ENCODE results near the gene DCP1B. TPM values are rescaled to one million over a fixed set of nuclear protein-coding genes. Genes with fewer than 3 reads are reported as not detected.

Gene DCP1B
- polyA plus RNA-seq, 2 of the 4 experiments (the other 2 are of a cell fraction) = 7.7 to 19.2 TPM

- H3K4me1 ChIP-seq = no peaks in the 10 kb centered on the region
- no peak overlapping the region for H3K4me2 ChIP-seq
- CTCF ChIA-PET = interaction anchor here (1.5 to 1.7 kb wide), 3 partner anchors 10 to 19 kb away, joined by 4 to 6 read pairs (median 5); no protein-coding TSS in a partner anchor
- POLR2A ChIA-PET = no interaction called here
- H3K4me3 ChIP-seq = no peak overlapping the region
- no peaks in the 10 kb centered on the region; the same call in 2 of the 3 replicates for H3K9me3 ChIP-seq
- ATAC-seq (no peak), FAIRE-seq (no peak), DNase-seq (ENCODE audit: low read depth in 1 of 2, low spot score in 1 of 2) (no peak)
- H3K27ac ChIP-seq = no peak overlapping the region
- 51% methylated on average over 9 of the region's 9 CpGs for WGBS (ENCODE audit: missing lambda C conversion rate)
- no peak for TF ChIP-seq FOXS1 (CRISPR knock-in tag; IDR thresholded peaks at IDR 0.05)
- no peak for TF ChIP-seq NR3C1 (IDR thresholded peaks at IDR 0.05)
- TF ChIP-seq RARB (CRISPR knock-in tag; IDR thresholded peaks at IDR 0.05) = no peak
- TF ChIP-seq MAFK (IDR thresholded peaks at IDR 0.05; ENCODE audit: partially characterized antibody) = no peak
- no peak for TF ChIP-seq REST (IDR thresholded peaks at IDR 0.05)
- TF ChIP-seq ZNF302 (CRISPR knock-in tag; IDR thresholded peaks at IDR 0.05) = no peak
- TF ChIP-seq PBX3 (IDR thresholded peaks at IDR 0.05) = no peak
- TF ChIP-seq KDM1A (IDR thresholded peaks at IDR 0.05; ENCODE audit: low read depth) = no peak
- no peak for TF ChIP-seq MAX (IDR thresholded peaks at IDR 0.05)
- TF ChIP-seq POLR2A (IDR thresholded peaks at IDR 0.05; ENCODE audit: low read length) = no peak
- no peak for TF ChIP-seq TP53 (CRISPR knock-in tag; IDR thresholded peaks at IDR 0.05)
- TF ChIP-seq CBX8 (IDR thresholded peaks at IDR 0.05) = no peak
- no peak for TF ChIP-seq ATOH8 (CRISPR knock-in tag; IDR thresholded peaks at IDR 0.05; ENCODE audit: low read depth)
- TF ChIP-seq PHF8 (IDR thresholded peaks at IDR 0.05; ENCODE audit: borderline replicate concordance, low read depth) = no peak
- TF ChIP-seq E2F6 (IDR thresholded peaks at IDR 0.05; ENCODE audit: borderline replicate concordance, low read depth) = no peak
- no peak for TF ChIP-seq RNF2 (IDR thresholded peaks at IDR 0.05; ENCODE audit: borderline replicate concordance, low read depth)
- no peak for TF ChIP-seq JUN (IDR thresholded peaks at IDR 0.05)
- no peak for TF ChIP-seq BCL3 (IDR thresholded peaks at IDR 0.05)
- TF ChIP-seq CHD2 (IDR thresholded peaks at IDR 0.05; ENCODE audit: low read length, partially characterized antibody) = no peak
- TF ChIP-seq FOSL2 (IDR thresholded peaks at IDR 0.05) = no peak
- TF ChIP-seq FOSL2 (CRISPR knock-in tag; IDR thresholded peaks at IDR 0.05) = no peak
Observed at GRCh38 chr12:2016862-2017545, 12.7 kb upstream of the DCP1B start.
